ENCODE measurements around the gene TM7SF3.
A peak's percentile ranks its signal among the peaks of the same experiment; 100 is the strongest.

Gene TM7SF3

DNA sequence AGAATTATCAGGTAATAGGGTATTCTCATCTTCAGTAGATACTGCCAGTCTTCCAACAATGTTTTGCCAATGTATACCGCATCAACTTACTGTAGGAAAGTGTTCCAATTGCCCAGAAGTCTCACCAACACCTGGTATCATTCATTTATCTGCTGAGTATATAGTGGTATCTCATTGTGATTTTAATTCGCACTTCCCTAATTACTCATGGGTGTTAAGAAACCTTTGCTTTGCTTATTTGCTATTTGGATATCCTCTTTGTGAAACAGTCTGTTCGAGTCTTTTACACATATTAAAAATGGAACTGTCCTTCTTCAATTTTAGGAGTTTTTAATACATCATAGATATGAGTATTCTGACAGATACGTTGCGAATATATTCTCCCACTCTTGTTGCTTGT is 6.1 kb downstream of the TM7SF3 start:
- intact Hi-C loops (cut with micrococcal nuclease), result no loop called here
- Mint-ChIP-seq H3K9me3 (no peaks in the 10 kb centered on the region), H3K36me3 (ENCODE audit: low read depth) (peaks cover 10% of the 10 kb centered on the region), H3K4me1 (ENCODE audit: low read depth) (peaks cover 38% of the 10 kb centered on the region), H3K27me3 (no peaks in the 10 kb centered on the region), H3K4me3 (no peak overlapping the region), H3K27ac (no peak overlapping the region)

DNA sequence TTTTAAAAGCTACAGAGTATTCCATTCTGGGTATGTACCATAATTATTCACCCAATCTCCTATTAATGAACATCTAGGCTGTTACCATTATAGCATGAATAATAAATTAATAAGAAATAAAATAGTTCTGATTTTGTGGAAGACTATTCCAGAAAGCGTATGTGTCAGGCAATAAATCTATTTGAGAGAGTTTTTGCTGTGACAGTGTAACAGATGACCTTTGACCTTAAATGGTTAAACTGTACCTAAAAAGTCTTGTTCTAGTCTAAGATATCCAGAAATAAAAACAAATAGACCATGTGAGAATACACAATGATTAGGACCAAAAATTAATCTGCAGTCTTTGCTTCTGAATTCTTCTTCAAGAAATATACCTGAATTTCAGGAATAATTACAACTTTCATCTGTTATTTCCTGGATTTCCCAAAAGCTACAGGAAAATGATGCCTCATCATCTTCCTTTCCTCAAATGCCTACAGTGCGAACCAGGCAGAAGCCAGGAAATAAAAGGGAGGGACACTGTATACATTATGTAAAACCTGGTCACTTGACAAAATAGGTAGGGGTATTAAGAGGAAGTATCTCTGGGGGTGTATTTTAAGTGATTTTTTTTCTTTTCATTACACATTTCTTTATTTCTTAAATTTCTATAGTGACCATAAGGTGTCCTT is 7.3 kb downstream of the TM7SF3 start:
- no peak overlapping the region for H3K4me3 Mint-ChIP-seq

DNA sequence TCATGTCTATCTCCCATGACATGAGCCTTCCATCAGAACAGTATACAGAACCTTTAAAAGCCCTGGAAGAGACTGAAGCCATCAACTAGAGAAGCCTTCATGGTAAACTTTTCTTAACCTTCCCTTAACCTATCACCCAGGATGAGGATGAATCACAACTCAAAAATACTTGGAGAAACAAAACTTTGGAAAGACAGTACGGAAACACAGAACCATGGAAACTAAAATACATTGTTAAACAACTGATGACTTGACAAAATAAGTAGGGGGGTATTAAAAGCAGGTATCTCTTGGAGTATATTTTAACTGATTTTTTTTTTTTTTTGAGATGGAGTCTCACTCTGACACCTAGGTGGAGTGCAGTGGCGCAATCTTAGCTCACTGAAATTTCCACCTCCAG is 8.7 kb downstream of the TM7SF3 start:
- H3K4me1 Mint-ChIP-seq (ENCODE audit: low read depth), result peaks cover 39% of the 10 kb centered on the region
- H3K4me3 Mint-ChIP-seq, result no peak overlapping the region
- no peaks in the 10 kb centered on the region for H3K9me3 Mint-ChIP-seq
- intact Hi-C loops (cut with micrococcal nuclease), result no loop called here
- H3K36me3 Mint-ChIP-seq (ENCODE audit: low read depth), result peaks cover 9% of the 10 kb centered on the region
- no peaks in the 10 kb centered on the region for H3K27me3 Mint-ChIP-seq
- H3K27ac Mint-ChIP-seq, result no peak overlapping the region

More for the DNA sequence above, 7.3 kb downstream of the TM7SF3 start:
- H3K9me3 Mint-ChIP-seq, result no peaks in the 10 kb centered on the region
- peaks cover 39% of the 10 kb centered on the region for H3K4me1 Mint-ChIP-seq (ENCODE audit: low read depth)
- intact Hi-C loops (cut with micrococcal nuclease), result no loop called here
- no peak overlapping the region for H3K27ac Mint-ChIP-seq
- no peaks in the 10 kb centered on the region for H3K27me3 Mint-ChIP-seq
- peaks cover 12% of the 10 kb centered on the region for H3K36me3 Mint-ChIP-seq (ENCODE audit: low read depth)

DNA sequence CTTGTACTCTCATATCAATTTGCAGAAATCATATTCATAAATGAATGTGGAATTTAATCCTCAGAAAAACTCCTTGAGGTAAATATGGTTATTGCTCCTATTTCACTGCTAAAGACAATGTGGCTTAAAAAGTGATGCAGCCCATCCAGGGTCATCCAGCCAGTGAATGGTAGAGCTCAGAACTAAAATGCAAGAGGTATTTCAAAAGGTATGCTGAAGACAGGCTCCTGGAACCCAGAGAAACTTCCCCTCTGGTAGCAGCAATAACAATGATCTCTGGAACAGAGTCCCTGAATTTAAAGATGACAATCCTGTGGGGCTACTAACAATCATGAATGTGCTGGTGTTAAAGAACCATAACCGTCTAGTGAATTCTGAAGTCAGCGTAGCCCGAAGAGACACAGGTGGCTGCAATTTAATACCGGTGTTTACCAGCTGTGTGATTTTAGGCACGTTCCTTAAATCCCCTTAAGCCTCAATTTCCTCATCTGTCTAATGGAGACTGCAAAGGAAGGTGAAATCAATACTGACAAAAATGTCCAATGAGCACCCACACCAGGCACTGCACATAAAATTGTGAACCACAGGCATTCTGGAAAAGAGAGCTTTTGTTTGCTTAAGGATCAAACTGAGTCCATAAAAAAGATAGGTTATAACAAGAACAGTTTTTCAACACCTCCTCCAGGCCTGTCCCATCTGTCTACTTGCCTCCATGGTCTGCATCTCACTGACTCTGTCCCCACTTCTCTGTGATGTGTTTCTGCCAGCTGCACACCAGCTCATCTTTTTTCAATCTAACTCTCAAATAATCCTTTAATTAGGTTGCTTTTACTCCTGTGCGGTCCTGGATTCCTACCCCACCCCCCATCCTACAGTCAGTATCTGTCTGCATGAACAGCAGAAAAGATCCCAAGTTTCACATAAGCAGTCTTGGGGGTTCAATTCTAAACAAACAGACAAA is 10.5 kb downstream of the TM7SF3 start:
- intact Hi-C loops (cut with micrococcal nuclease), result no loop called here
- H3K27me3 Mint-ChIP-seq, result no peaks in the 10 kb centered on the region
- H3K27ac Mint-ChIP-seq, result no peak overlapping the region
- peaks cover 34% of the 10 kb centered on the region for H3K4me1 Mint-ChIP-seq (ENCODE audit: low read depth)
- H3K4me3 Mint-ChIP-seq, result no peak overlapping the region
- H3K9me3 Mint-ChIP-seq, result no peaks in the 10 kb centered on the region
- H3K36me3 Mint-ChIP-seq (ENCODE audit: low read depth), result peaks cover 17% of the 10 kb centered on the region

DNA sequence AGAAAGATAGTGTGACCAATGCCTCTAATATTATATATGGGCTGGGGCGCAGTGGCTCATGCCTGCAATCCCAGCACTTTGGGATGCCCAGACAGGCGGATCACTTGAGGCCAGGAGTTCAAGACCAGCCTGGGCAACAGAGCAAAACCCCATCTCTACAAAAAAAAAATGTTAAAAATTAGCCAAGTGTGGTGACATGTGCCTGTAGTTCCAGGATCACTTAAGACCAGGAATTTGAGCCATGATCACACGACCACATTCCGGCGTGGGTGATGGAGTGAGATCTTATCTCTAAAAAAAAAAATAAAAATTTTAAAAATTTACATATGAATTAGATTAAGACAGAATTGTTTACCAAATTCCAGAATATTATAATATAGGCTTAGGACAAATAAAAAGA is 12.0 kb downstream of the TM7SF3 start:
- no peaks in the 10 kb centered on the region for H3K27me3 Mint-ChIP-seq
- no peaks in the 10 kb centered on the region for H3K9me3 Mint-ChIP-seq
- peaks cover 38% of the 10 kb centered on the region for H3K4me1 Mint-ChIP-seq (ENCODE audit: low read depth)
- H3K4me3 Mint-ChIP-seq, result no peak overlapping the region
- H3K36me3 Mint-ChIP-seq (ENCODE audit: low read depth), result peaks cover 30% of the 10 kb centered on the region
- intact Hi-C loops (cut with micrococcal nuclease), result no loop called here
- peak overlapping the region; percentile 61 for H3K27ac Mint-ChIP-seq

DNA sequence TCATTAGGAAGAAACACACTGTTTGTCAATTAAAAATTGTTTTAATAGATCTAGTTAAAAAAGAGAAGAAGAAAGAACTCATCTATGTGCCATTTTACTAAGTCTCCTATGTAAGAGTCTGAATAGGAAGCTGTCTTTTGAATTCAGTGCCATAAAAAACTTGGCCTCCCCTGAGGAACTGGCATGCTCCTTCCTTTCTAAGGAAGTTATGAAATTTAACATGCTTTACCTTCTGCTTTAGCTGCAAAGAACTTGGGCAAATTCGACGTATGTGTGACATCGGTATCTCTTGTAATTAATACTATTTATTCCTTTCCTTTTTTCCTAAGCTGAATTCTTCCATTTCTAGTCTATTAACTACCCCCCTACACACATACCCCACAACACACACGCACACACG is 12.5 kb downstream of the TM7SF3 start:
- peaks cover 30% of the 10 kb centered on the region for H3K36me3 Mint-ChIP-seq (ENCODE audit: low read depth)
- intact Hi-C loops (cut with micrococcal nuclease), result no loop called here
- no peaks in the 10 kb centered on the region for H3K9me3 Mint-ChIP-seq
- H3K27ac Mint-ChIP-seq, result peak overlapping the region; percentile 61
- no peaks in the 10 kb centered on the region for H3K27me3 Mint-ChIP-seq
- H3K4me1 Mint-ChIP-seq (ENCODE audit: low read depth), result peaks cover 43% of the 10 kb centered on the region
- no peak overlapping the region for H3K4me3 Mint-ChIP-seq

DNA sequence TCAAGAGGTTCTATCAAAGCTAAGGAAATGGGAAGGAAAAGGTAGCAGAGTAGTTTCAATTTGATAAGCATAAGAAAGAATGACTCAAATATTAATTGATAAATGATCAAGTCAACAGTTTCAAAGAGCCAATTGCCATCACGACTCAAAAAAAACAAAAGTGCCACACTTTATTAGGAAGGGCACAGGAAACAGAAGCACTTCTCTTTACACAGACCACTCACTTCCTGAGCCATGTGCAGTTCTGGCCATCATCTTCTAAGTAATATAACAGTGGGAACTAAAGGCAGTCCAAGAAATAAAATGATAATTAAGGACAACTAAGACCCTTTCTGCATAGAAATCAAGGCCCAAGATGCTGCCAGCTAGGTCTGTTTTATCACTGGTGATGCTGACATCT is 13.2 kb downstream of the TM7SF3 start:
- H3K9me3 Mint-ChIP-seq, result no peaks in the 10 kb centered on the region
- no peak overlapping the region for H3K4me3 Mint-ChIP-seq
- H3K27ac Mint-ChIP-seq, result no peak overlapping the region
- H3K27me3 Mint-ChIP-seq, result no peaks in the 10 kb centered on the region
- H3K36me3 Mint-ChIP-seq (ENCODE audit: low read depth), result peaks cover 30% of the 10 kb centered on the region
- intact Hi-C loops (cut with micrococcal nuclease), result no loop called here
- H3K4me1 Mint-ChIP-seq (ENCODE audit: low read depth), result peaks cover 45% of the 10 kb centered on the region

DNA sequence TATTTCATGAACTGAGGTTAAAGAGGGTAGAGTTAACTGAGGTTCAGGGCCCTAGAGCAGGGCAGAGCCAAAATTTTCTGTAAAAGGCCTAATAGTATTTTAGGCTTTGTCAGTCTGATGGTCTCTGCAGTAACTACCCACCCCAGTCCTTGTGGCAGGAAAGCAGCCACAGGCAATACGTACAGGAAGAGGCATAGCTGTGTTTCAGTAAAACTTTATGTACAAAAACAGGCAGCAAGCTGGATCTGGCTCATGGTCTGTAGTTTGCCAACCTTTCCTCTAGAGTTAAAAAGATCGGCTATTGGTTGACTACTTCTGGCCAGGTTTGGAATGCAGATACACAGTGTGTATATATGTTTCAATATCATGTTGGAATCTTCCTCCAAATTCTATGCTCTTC is 17.2 kb downstream of the TM7SF3 start:
- H3K4me3 Mint-ChIP-seq, result no peak overlapping the region
- no peaks in the 10 kb centered on the region for H3K27me3 Mint-ChIP-seq
- H3K27ac Mint-ChIP-seq, result peak overlapping the region; percentile 49
- H3K4me1 Mint-ChIP-seq (ENCODE audit: low read depth), result peaks cover 37% of the 10 kb centered on the region
- peaks cover 55% of the 10 kb centered on the region for H3K36me3 Mint-ChIP-seq (ENCODE audit: low read depth)
- no peaks in the 10 kb centered on the region for H3K9me3 Mint-ChIP-seq
- intact Hi-C loops (cut with micrococcal nuclease), result no loop called here

DNA sequence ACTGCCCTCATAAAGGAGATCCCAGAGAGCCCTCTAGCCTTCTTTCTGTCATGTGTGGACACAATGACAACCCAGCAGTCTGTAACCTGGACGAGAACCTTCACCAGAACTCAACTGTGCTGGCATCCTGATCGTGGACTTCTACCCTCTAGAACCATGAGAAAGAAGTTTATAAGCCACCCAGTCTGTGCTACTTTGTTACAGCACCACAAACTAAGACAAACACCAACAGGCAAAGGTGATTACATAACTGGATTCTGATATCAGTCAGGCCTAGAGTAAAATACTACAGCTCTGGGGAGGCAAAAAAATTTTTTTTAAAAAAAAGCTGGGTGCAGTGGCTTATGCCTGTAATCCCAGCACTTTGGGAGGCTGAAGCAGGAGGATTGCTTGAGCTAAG is 18.5 kb downstream of the TM7SF3 start:
- intact Hi-C loops (cut with micrococcal nuclease), result no loop called here
- peaks cover 51% of the 10 kb centered on the region for H3K36me3 Mint-ChIP-seq (ENCODE audit: low read depth)
- H3K27ac Mint-ChIP-seq, result no peak overlapping the region
- H3K27me3 Mint-ChIP-seq, result no peaks in the 10 kb centered on the region
- H3K4me1 Mint-ChIP-seq (ENCODE audit: low read depth), result peaks cover 27% of the 10 kb centered on the region
- H3K4me3 Mint-ChIP-seq, result no peak overlapping the region
- no peaks in the 10 kb centered on the region for H3K9me3 Mint-ChIP-seq

DNA sequence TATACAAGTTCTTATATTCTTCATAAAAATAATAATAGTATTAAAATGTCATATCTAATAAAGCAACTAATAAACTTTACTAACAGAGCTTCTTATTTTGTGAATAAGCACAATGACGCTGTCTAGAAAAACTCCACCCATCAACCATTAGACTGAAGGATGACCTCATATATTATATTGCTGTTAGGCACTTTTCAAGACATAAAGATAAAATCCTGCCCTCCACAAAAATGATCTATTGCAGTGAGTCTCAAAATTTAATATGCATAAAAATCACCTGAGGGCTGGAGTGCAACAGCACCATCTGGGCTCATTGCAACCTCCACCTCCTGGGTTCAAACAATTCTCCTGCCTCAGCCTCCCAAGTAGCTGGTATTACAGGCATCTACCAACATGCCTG is 20.1 kb downstream of the TM7SF3 start:
- Mint-ChIP-seq H3K4me1 (ENCODE audit: low read depth) (peaks cover 24% of the 10 kb centered on the region), H3K36me3 (ENCODE audit: low read depth) (peaks cover 57% of the 10 kb centered on the region), H3K4me3 (no peak overlapping the region), H3K27ac (no peak overlapping the region), H3K27me3 (no peaks in the 10 kb centered on the region), H3K9me3 (no peaks in the 10 kb centered on the region)
- intact Hi-C loops (cut with micrococcal nuclease), result no loop called here

DNA sequence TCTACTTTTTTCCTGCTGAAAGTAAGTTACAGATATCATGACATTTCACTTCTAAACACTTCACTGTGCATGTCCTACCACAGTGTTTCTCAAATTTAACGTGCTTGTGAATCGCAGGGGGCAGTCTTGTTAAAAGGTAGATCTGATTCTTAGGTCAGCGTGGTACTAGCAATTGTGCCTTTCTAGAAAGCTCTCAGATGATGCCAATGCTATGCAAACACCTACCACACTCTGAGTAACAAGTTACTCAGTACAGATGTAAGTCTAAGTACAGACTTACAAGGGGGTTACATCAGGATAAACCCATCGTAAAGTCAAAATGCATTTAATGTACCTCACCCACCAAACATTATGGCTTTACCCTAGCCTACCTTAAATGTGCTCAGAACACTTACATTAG is 22.4 kb downstream of the TM7SF3 start:
- Mint-ChIP-seq H3K36me3 (ENCODE audit: low read depth) (peaks cover 53% of the 10 kb centered on the region), H3K4me3 (no peak overlapping the region), H3K27ac (no peak overlapping the region), H3K9me3 (no peaks in the 10 kb centered on the region), H3K27me3 (no peaks in the 10 kb centered on the region), H3K4me1 (ENCODE audit: low read depth) (peaks cover 13% of the 10 kb centered on the region)
- intact Hi-C loops (cut with micrococcal nuclease), result no loop called here

DNA sequence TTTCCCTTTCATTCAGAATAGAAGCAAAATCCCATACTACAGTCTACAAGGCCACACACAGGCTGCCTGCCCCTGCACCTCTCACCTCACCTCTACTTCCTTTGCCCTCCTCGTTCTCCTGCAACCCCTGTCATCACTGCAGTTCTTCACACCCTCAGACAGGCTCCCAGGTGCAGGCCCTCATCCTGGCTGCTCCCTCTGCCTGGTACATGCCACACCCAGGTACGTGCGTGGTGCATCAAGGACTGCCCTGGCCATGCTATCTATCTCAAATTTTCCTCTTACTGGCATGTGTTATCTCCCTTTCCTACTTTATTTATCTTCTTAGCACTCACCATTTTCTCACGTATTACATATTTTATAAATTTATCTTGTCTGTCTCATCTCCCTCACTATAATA is 24.3 kb downstream of the TM7SF3 start:
- H3K9me3 Mint-ChIP-seq, result no peaks in the 10 kb centered on the region
- H3K27ac Mint-ChIP-seq, result no peak overlapping the region
- peaks cover 10% of the 10 kb centered on the region for H3K4me1 Mint-ChIP-seq (ENCODE audit: low read depth)
- intact Hi-C loops (cut with micrococcal nuclease), result no loop called here
- H3K27me3 Mint-ChIP-seq, result no peaks in the 10 kb centered on the region
- H3K36me3 Mint-ChIP-seq (ENCODE audit: low read depth), result peaks cover 58% of the 10 kb centered on the region
- H3K4me3 Mint-ChIP-seq, result no peak overlapping the region

DNA sequence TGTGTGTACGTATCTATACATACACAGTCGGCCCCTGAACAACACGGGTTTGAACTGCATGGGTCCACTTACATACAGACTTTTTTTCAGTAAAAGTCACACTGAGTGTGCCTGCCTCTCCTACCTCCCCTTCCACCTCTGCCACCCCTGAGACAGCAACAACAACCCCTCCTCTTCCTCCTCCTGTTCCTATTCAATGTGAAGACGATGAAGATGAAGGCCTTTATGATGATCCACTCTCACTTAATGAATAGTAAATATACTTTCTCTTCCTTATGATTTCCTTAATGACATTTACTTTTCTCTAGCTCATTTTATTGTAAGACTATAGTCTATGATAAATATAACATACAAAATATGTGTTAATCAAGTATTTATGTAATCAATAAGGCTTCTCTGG is 25.5 kb downstream of the TM7SF3 start:
- Mint-ChIP-seq H3K9me3 (no peaks in the 10 kb centered on the region), H3K4me3 (no peak overlapping the region), H3K4me1 (ENCODE audit: low read depth) (peaks cover 10% of the 10 kb centered on the region), H3K27me3 (no peaks in the 10 kb centered on the region), H3K36me3 (ENCODE audit: low read depth) (peaks cover 63% of the 10 kb centered on the region), H3K27ac (no peak overlapping the region)
- intact Hi-C loops (cut with micrococcal nuclease), result no loop called here

DNA sequence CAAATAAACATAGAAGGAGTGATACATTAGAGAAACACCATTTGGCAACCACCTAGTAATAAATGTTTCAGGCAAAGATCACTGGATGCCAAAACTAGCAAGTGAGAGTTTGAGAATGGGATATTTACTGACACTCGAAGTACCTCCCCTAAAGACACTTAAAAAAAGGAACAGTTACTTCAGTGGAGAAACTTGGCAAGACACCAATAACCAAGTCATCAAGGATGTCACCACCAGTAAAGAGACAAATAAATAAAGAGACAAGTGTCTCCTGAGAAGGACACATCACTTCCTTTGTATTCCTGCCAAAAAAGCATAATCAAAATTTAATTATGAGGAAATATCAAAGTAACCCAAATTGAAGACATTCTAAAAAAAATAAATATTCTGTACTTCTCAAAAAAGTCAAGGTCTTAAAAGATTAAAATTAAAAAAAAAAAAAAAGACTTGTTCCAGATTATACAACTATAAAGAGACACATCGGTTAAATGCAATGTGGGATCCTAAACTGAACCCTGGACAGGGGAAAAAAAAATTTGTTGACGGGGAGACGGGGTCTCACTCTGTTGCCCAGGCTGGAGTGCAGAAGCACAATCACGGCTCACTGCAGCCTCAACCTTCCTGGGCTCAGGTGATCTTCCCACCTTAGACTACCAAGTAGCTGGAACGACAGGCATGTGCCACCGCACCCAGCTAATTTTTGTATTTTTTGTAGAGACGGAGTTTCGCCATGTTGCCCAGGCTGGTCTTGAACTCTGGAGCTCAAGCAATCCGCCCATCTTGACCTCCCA is 26.4 kb downstream of the TM7SF3 start:
- no peaks in the 10 kb centered on the region for H3K27me3 Mint-ChIP-seq
- intact Hi-C loops (cut with micrococcal nuclease), result no loop called here
- H3K4me3 Mint-ChIP-seq, result no peak overlapping the region
- H3K36me3 Mint-ChIP-seq (ENCODE audit: low read depth), result peaks cover 63% of the 10 kb centered on the region
- H3K9me3 Mint-ChIP-seq, result no peaks in the 10 kb centered on the region
- peaks cover 10% of the 10 kb centered on the region for H3K4me1 Mint-ChIP-seq (ENCODE audit: low read depth)
- no peak overlapping the region for H3K27ac Mint-ChIP-seq

Measured in dendritic cell treated with granulocyte-macrophage colony-stimulating factor and Interleukin-4, amounts not matched to agents 40 ng/mL and 50 ng/mL, for 4 days (primary cell).